Muscle of back (tissue), 11 donors: ENCODE results near the gene PEMT. TPM values are rescaled to one million over a fixed set of nuclear protein-coding genes. Genes with fewer than 3 reads are reported as not detected.

Source experiments
- DNase-seq, 3 donors: peaks; one replicate each; pipeline versions ENCODE4 v3.0.0 to v3.0.0-alpha.2; 2013
- polyA plus RNA-seq, 10 donors: library from polyadenylated mRNA; unstranded; fragments of 120-200 nt; gene quantifications; one replicate each; pipeline ENCODE4 v1.2.1, GENCODE V29; 2013; ENCODE audit not compliant: insufficient read length in 10 of 10

Gene PEMT
- polyA plus RNA-seq, 10 donors, result 17.6 to 24.8 (median 22.5) TPM

- no peak for DNase-seq
Observed at GRCh38 chr17:17555151-17555550, 36.4 kb downstream of the PEMT start.

GRCh38 chr17:17554266-17554665 is 37.2 kb downstream of the PEMT start:
- no peak for DNase-seq

- no peak for DNase-seq
Observed at GRCh38 chr17:17553217-17554195, 38.0 kb downstream of the PEMT start.

GRCh38 chr17:17552351-17553216 is 38.9 kb downstream of the PEMT start:
- DNase-seq, result no peak

GRCh38 chr17:17551361-17551760 is 40.1 kb downstream of the PEMT start:
- peak in 1 of 3 donors; percentile 67 for DNase-seq

GRCh38 chr17:17549732-17550366 is 41.7 kb downstream of the PEMT start:
- no peak for DNase-seq

GRCh38 chr17:17548044-17548443 is 43.5 kb downstream of the PEMT start:
- DNase-seq, result no peak

GRCh38 chr17:17547210-17547764 is 44.2 kb downstream of the PEMT start:
- no peak for DNase-seq

GRCh38 chr17:17546399-17547185 is 44.9 kb downstream of the PEMT start:
- DNase-seq, result no peak

GRCh38 chr17:17545984-17546383 is 45.5 kb downstream of the PEMT start:
- DNase-seq, result no peak

- DNase-seq, result peak in 1 of 3 donors; percentile 52
Observed at GRCh38 chr17:17545031-17545820, 46.3 kb downstream of the PEMT start.

- no peak for DNase-seq
Observed at GRCh38 chr17:17542906-17543635, 48.4 kb downstream of the PEMT start.

- DNase-seq, result peak in 1 of 3 donors; percentile 43
Observed at GRCh38 chr17:17541640-17542001, 49.9 kb downstream of the PEMT start.

- no peak for DNase-seq
Observed at GRCh38 chr17:17540935-17541639, 50.4 kb downstream of the PEMT start.

- DNase-seq, result peak in 1 of 3 donors; percentile 39
Observed at GRCh38 chr17:17540278-17540906, 51.1 kb downstream of the PEMT start.

GRCh38 chr17:17539591-17539990 is 51.9 kb downstream of the PEMT start:
- no peak for DNase-seq

GRCh38 chr17:17538417-17539391 is 52.8 kb downstream of the PEMT start:
- DNase-seq, result no peak
